ENCODE data around the gene NT5C1B.

The NT5C1B gene

GRCh38 chr2:18550433-18550832, 38.9 kb downstream of the NT5C1B start:
- DNase-seq, result no peak

GRCh38 chr2:18549083-18549482, 40.3 kb downstream of the NT5C1B start:
- no peak for DNase-seq

DNA sequence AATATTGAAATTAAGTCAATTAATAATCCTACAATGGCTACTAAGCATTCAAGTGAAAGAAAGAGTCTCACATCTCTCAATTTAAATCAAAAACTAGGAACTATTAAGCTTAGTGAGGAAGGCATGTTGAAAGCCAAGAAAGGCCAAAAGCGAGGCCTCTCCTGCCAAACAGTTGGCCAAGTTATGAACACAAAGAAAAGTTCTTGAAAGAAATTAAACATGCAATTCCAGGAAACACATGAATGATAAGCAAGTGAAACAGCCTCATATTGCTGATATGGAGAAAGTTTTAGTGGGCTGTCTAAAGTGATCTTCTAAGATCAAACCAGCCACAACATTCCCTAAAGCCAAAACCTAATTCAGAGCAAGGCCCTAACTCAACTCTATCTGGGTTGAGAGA, 40.7 kb downstream of the NT5C1B start:
- DNase-seq, result no peak

DNA sequence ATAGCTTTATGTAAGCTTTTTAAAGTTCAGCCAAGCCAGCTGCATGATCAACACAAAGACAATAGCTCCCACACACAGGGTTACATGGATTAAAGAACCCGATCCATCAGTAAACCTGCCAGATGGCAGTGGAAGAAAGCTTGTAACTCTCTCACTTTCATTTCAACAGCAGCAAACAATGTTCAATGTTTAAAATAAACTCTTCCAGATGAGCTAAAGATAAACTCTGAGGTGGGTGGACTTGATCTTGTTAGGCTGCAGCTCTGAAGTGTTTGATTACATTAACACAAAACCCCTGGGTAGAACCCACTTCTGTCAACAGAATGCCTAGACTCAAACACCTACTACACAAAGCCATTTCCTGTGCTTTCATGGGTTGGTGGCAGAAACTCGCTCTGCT, 42.8 kb downstream of the NT5C1B start:
- no peak for DNase-seq

DNA sequence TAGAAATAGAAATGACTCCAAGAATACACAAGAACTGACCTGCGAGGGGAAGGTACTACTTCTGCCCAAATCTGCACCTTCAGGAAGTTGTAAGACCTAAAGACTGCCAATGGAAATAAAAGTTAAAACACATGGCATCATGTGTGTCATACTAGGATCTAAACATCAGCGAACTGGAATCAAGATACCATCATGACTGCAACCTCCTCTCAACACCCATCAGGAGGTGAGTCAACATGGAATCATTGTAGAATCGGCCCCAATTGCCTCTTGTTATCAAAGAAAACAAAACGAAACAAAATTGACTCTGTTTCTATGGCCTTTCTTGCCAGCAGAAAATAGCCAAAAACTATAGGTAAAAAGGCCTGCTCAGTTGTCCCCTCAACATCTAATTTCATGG, 44.0 kb downstream of the NT5C1B start:
- peak; percentile 8 for DNase-seq

DNA sequence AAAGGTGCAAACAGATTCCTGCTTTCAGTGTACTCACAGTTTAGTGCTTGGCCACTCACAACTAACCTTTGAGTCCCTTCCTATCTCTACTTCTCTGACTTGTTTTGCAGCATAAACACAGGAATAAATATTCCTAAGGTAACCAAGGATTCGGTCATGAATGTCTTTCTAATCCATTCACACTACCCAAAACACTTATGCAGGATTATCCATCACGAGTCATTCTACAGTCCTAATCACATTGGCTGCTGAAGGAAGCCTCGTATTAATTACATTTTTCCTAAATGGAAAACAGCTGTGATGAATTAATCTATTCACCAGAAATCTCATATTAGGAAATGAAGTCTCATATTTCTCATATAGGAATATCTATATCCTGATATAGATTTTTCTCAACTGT, 45.2 kb downstream of the NT5C1B start:
- DNase-seq, result no peak

GRCh38 chr2:18540872-18541271, 48.5 kb downstream of the NT5C1B start:
- DNase-seq, result no peak

- DNase-seq, result no peak
Observed at GRCh38 chr2:18536697-18537096, 52.7 kb downstream of the NT5C1B start.

GRCh38 chr2:18536100-18536499, 53.3 kb downstream of the NT5C1B start:
- no peak for DNase-seq

DNA sequence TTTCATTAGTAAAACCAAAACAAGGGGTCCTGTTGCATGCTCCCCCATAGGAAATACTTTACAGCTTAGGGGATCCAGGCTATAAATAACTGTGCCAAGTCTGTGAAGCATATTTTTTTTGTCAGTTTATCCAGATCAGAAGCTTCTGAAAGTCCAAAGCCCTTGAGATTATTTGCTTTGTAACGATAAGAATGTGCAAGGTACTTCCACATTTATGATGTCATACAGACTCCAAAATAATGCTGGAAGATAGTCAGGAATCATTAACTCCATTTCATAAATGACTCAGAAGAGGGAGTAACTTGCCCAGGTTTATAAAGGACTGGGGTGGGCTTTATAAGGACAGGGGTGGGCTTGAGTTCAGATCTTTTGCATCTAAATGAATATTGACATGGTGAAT, 58.2 kb downstream of the NT5C1B start:
- DNase-seq, result no peak

DNA sequence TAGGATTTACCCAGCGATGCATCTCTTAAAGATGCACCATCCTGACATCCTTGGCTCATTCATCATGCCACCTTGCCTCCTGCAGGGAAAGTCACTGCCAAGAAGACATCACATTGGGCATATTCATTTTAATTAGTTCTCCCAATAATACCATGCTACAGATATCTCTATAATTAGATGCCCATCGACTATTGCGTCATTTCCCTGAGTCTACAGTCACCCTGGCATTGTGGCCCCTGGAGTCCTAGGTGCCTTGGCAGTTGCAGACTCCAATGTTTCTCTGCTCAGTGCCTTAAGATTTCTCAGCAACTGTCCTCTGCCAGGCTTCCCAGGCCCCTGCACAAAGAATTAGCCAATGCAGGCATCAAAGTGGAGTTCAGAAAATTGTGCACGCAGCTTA, 61.5 kb downstream of the NT5C1B start:
- no peak for DNase-seq

DNA sequence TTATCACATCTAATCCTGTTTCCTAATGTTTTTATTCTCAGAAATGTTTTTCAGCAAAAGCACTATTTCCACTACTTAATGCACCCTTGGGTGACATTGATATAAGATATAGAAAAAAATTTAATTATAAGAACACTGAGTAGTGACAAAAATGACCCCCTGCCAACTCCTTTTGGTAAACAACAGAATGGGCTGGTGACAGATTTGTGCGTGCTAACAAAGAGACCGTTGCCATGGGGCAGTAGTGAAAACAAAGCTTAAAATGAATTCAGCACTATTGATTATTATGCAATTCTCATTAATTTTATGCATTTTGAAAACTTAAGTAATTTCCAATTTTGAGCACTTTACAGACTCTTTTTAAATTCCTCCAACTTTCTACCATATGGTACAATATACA, 62.0 kb downstream of the NT5C1B start:
- DNase-seq, result no peak

GRCh38 chr2:18526429-18526828, 62.9 kb downstream of the NT5C1B start:
- no peak for DNase-seq

DNA sequence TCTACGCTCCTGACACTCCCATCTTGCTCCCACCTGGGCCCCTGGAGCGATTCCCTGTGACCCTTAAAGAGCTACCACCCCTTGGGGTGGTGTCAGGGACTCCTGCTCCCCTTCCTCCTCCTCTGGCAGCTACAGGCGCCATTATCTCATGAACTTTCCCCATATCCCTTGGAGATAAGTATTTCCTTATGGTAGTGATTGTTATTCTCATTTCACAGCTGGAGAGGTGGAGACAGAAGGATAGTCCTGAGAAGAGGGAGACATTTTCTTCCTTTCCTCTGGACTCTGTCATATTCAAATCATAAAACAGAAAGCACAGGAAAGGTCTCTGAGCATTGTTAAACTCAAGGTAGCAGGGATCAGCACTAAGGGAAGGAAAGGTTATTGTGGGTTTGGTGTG, 63.5 kb downstream of the NT5C1B start:
- no peak for DNase-seq

DNA sequence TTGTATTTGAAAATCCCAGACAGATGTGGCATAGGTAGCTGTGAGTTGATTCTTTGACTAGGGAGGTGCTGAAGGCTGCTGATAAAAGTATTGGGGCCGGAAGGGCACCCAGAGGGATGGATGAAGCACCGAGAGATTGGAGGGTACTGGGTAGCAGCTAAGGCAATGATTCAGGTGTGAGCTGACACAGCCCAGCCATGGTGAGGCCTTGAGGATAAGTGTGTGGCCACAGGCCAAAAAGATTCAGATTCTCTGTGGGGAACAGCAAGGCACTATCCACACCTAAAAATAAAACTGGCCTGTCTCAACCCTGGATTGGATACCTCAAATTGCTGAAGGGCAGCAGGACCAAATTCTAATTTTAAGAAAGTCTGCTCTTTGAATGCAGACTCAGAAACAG, 64.1 kb downstream of the NT5C1B start:
- no peak for DNase-seq

- no peak for DNase-seq
Observed at GRCh38 chr2:18522484-18523146, 66.8 kb downstream of the NT5C1B start.

DNA sequence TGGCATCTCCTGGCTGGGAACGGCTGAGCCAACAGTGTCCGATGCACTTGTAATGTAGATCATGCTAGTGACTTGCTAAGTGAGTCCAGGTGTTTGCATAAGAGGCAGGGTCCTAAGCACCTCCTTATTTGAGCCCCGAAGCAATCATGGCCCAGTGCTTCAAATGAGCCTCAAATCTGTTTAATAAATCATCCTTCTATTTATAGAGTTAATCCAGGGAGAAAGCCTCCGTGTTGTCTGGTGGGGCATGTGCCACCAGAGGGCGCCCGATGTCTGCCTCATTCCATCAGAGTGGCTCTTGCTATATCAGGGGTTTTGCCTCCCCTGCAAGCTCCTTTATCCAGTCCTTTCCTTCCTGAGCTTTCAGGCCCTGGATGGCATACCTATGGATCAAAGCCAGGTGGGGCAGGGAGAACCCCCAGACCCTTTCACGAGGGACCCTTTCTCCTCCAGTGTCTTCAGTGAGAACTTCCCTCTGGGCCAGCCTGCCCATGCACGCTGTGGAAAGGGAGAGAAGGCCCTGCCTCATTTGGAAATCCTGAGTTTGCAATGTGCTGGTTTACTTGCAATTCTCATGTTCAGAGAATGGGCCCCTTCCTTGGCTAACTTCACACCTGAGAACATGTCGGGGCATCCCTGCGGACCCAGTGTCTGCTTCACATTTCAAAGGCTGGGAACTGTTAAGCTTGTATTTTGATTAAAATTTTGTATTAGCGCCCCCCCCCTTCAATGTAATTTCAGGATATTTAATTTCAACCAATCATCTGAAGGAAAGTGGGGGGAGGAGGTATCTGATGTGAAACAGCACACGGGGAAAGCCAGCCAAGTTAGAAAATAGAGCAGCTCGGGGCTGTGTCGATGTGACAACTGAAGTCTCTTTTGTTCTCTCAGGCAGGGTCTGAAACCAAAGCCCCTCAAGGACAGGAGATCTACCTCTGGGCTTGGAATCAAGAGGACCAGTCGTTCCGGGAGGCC, 68.6 kb downstream of the NT5C1B start:
- DNase-seq, result peak; percentile 66

- DNase-seq, result no peak
Observed at GRCh38 chr2:18519914-18520450, 69.4 kb downstream of the NT5C1B start.

GRCh38 chr2:18518116-18519111, 71.0 kb downstream of the NT5C1B start:
- DNase-seq, result no peak

GRCh38 chr2:18517386-18517785, 72.0 kb downstream of the NT5C1B start:
- DNase-seq, result no peak

DNA sequence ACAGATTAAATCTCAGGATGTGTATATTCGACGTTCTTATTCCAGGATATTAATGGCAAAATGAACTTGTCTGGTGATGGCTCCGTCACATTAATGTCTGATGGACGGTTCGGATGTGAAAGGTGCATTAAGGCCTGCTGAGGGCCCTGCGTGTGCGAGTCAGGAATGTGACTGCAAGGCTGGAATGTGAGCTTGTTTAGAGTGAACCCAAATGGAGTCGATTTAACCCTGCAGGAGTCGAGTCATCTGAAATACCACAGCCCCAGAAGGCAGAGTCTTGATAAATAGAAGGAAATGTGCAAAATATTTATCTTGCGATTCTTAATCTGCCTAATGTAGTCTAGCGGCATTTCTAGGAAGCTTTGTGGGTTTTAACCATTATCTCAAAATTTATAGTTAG, 73.3 kb downstream of the NT5C1B start:
- no peak for DNase-seq

- no peak for DNase-seq
Observed at GRCh38 chr2:18514526-18515461, 74.6 kb downstream of the NT5C1B start.

Data from stimulated activated CD4-positive, alpha-beta T cell treated with anti-CD3 and anti-CD28 coated beads, Interleukin-1b, Interleukin-23, amount 100 ng/mL, for 48 hours (primary cell).